GM12801 (cell line): ENCODE measurements around the gene SPRR2G.

Source experiments
- CTCF ChIP-seq: IDR thresholded peaks from one replicate; pipeline ENCODE4 v1.5.1; 2011; ENCODE audit warnings: control low read depth; ENCODE audit not compliant: insufficient read length; ENCODE audit errors: extremely low read depth

SPRR2G gene

GRCh38 chr1:153150846-153151245 lies at the start of gene SPRR2G:
Gene SPRR2G, minus strand, starts transcription at chr1:153150890. Its CDS starts 780 bp downstream, at chr1:153150110.
- TF ChIP-seq CTCF: no peak

GRCh38 chr1:153195216-153195615 lies 44.5 kb upstream of the SPRR2G start:
- no peak for TF ChIP-seq CTCF

GRCh38 chr1:153194331-153195050 lies 43.8 kb upstream of the SPRR2G start:
- TF ChIP-seq CTCF: no peak

- no peak for TF ChIP-seq CTCF
Observed at GRCh38 chr1:153192697-153193096, 42.0 kb upstream of the SPRR2G start.

GRCh38 chr1:153190373-153190772 lies 39.7 kb upstream of the SPRR2G start:
- TF ChIP-seq CTCF: no peak

- no peak for TF ChIP-seq CTCF
Observed at GRCh38 chr1:153180556-153180955, 29.9 kb upstream of the SPRR2G start.

GRCh38 chr1:153178922-153179321 lies 28.2 kb upstream of the SPRR2G start:
- TF ChIP-seq CTCF: no peak
